Testis (tissue), 3 donors: ENCODE measurements around the gene ALDH4A1. TPM values are rescaled to one million over a fixed set of nuclear protein-coding genes. Genes with fewer than 3 reads are reported as not detected.

ENCODE experiments used
- DNase-seq: peaks from one replicate; pipeline ENCODE4 v3.0.0-alpha.2; 2019
- H3K27ac ChIP-seq, 2 donors: fragments of 200-600 bp; sonication (generic); one replicate each; pipeline ENCODE4 v1.5.1; 2019
- H3K27me3 ChIP-seq: fragments of 200-600 bp; sonication (generic); one replicate; pipeline ENCODE4 v1.5.1; 2019
- H3K36me3 ChIP-seq: fragments of 200-600 bp; sonication (generic); one replicate; pipeline ENCODE4 v1.5.1; 2017; ENCODE audit warnings: low read depth; ENCODE audit errors: missing control alignments
- H3K4me1 ChIP-seq: fragments of 200-600 bp; sonication (generic); one replicate; pipeline ENCODE4 v1.5.1; 2019
- H3K4me3 ChIP-seq, 2 donors: fragments of 200-600 bp; sonication (generic); one replicate each; pipeline ENCODE4 v1.5.1; 2017 to 2019
- H3K9me3 ChIP-seq: fragments of 200-600 bp; sonication (generic); one replicate; pipeline ENCODE4 v1.5.1; 2017
- POLR2A ChIP-seq: fragments of 450-650 bp; IDR thresholded peaks from one replicate; pipeline ENCODE4 v1.6.1; 2017; ENCODE audit warnings: antibody characterized with exemption, mild to moderate bottlenecking, moderate library complexity
- WGBS, 2 donors: methylation state at CpG; one replicate each; pipeline ENCODE4 v1.1.5; 2018; 5-methylcytosine and 5-hydroxymethylcytosine counted together
- intact Hi-C: fragments of 100-400 bp; cut with DNase I; formaldehyde crosslinking; loops from one replicate; pipeline ENCODE4 v1.15.1; 2023; ENCODE audit warnings: low total_unique reads
- polyA plus RNA-seq: library from polyadenylated mRNA; stranded (reverse); fragments of 350-450 nt; fragmentation: Illumina TruSeq; extraction: RNeasy Lipid Tissue Mini Kit (QIAGEN cat#74804); gene quantifications from one replicate; pipeline ENCODE4 v1.2.3, GENCODE V29; 2014; ENCODE audit warnings: low read depth, low replicate concordance; ENCODE audit not compliant: insufficient read depth
- total RNA-seq, 2 donors: library from RNA; depleted of rRNA; stranded (reverse); fragments of >200 nt; gene quantifications; one replicate each; pipeline ENCODE4 v1.2.3, GENCODE V29; 2016
- TF ChIP-seq, protein P1 (sequence below), 3 experiments: fragments of 450-650 bp in 2 of 3; fragments of 200-600 bp in 1 of 3; sonication (generic) in 1 of 3; IDR thresholded peaks; one replicate each; pipeline ENCODE4 v1.5.1; 2016 to 2019; ENCODE audit warnings: antibody characterized with exemption in 3 of 3, mild to moderate bottlenecking in 2 of 3, moderate library complexity in 1 of 3

The ALDH4A1 gene
- total and polyA plus RNA-seq, 3 donors from 2014 or later, result 8.2 to 10.6 (median 9.6) TPM

DNA sequence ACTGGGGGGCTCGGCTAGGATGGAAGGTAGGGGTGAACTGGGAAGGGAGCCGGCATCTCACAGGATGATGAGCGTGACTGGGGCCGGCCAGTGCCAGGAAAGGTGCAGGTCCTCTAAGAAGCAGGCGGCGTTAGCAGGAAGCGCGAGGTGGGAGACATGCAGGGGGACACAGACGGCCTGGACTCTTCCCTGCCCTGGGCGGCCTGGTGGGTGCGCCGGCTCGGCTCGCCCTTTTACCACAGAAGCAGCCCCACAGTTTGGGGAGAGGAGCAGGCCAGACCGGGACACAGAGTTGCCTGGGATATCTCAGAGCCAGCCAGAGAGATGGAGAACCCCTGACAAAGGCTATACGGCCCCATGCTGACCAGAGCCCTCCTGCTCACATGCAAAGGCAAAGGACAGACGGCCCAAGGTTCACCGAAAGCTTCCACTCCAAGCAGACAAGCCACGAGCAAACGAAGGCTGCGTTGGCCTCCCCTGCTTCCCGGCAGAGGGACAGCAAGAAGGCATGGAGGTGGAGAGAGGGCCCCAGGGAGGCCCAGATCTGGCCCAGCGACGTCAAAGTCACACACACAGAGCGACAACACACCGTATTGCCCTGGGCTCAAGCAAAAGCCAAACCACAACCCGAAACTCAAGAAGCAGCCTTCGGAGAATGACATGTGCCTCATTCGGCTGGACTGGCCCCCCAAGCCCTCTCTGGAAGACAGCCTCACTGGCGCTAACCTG, 14.9 kb upstream of the ALDH4A1 start:
- intact Hi-C loops, result no loop called here
- Histone ChIP-seq H3K4me1 (peaks cover 15% of the 10 kb centered on the region), H3K27me3 (no peaks in the 10 kb centered on the region), H3K4me3 (no peak overlapping the region), H3K36me3 (no peaks in the 10 kb centered on the region), H3K9me3 (no peaks in the 10 kb centered on the region), H3K27ac (no peak overlapping the region)
- DNase-seq, result no peak
- TF ChIP-seq, protein P1, sequence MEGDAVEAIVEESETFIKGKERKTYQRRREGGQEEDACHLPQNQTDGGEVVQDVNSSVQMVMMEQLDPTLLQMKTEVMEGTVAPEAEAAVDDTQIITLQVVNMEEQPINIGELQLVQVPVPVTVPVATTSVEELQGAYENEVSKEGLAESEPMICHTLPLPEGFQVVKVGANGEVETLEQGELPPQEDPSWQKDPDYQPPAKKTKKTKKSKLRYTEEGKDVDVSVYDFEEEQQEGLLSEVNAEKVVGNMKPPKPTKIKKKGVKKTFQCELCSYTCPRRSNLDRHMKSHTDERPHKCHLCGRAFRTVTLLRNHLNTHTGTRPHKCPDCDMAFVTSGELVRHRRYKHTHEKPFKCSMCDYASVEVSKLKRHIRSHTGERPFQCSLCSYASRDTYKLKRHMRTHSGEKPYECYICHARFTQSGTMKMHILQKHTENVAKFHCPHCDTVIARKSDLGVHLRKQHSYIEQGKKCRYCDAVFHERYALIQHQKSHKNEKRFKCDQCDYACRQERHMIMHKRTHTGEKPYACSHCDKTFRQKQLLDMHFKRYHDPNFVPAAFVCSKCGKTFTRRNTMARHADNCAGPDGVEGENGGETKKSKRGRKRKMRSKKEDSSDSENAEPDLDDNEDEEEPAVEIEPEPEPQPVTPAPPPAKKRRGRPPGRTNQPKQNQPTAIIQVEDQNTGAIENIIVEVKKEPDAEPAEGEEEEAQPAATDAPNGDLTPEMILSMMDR (IDR thresholded peaks at IDR 0.05), result no peak
- TF ChIP-seq POLR2A, result no peak
- WGBS, 2 donors, result 91 to 95% methylated on average over 15 to 30 of the region's 30 CpGs

DNA sequence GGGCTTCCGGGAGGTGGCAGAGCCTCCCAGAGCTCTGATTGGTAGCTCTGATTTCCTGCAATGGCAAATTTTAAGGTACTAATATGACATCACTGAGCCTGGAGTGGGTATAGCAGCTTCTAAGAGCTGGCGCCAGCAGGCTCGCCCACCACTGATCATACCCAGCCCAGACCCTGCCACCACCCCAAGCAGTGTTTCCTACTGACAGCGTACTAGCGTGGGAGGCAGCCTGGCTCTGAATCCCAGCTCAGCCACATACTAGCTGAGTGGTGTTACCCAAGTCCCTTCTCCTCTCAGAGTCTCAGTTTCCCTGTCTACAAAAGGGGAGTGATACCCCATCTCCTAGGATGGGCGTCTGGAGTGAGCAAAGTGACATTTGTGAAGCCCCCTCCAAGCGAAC, 13.0 kb upstream of the ALDH4A1 start:
- Histone ChIP-seq H3K4me1 (peaks cover 6% of the 10 kb centered on the region), H3K27ac (no peak overlapping the region), H3K4me3 (no peak overlapping the region), H3K27me3 (no peaks in the 10 kb centered on the region), H3K36me3 (no peaks in the 10 kb centered on the region), H3K9me3 (no peaks in the 10 kb centered on the region)
- 75 to 93% methylated on average over 5 to 7 of the region's 7 CpGs for WGBS, 2 donors
- intact Hi-C loops, result no loop called here
- no peak for TF ChIP-seq POLR2A
- TF ChIP-seq, protein P1 (IDR thresholded peaks at IDR 0.05), result no peak
- no peak for DNase-seq

DNA sequence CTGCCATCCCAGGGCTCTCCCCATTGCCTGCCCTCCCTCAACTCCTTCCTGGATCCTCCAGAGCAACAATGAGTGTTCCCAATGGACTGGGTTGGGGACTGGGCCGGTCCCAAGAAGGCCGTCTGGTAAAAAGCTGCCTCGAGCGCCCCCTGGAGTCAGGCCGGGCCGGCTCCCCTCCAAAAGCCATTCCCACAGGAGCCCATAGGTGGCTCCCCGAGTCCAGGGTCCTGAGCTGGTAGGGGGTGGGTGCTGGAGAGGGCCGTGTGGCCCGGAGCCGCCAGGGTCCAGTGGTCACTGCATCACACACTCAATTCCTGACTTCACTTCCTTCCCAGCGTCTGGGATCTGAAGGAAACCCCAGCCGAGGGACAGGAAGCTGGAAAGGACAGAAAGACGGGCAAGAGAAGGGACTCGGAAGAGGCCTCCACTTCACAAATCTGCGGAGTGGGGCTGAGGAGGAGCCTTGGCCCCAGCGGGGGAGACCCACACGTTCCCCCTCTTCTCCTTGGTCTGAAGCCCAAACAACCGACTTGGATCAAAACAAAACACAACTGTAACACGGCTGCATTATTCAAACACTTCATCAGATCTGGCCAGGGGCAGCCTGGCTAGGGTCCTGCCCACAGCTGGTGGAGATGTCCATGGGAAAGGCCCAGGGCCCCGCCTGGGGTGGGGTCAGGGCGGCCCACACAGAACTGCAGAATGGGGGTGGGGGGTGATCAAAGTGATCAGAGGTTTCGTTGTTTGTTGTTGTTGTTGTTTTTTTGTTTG, 10.9 kb upstream of the ALDH4A1 start:
- H3K27me3 ChIP-seq, result no peaks in the 10 kb centered on the region
- TF ChIP-seq, protein P1 (IDR thresholded peaks at IDR 0.05), result peak; percentile 77 to 91 (median 87)
- no peak for TF ChIP-seq POLR2A
- DNase-seq, result peak; percentile 88
- H3K27ac ChIP-seq, result no peak overlapping the region
- no peaks in the 10 kb centered on the region for H3K9me3 ChIP-seq
- WGBS, 2 donors, result 50 to 58% methylated on average over 17 to 22 of the region's 22 CpGs
- H3K4me3 ChIP-seq, result no peak overlapping the region
- peaks cover 6% of the 10 kb centered on the region for H3K4me1 ChIP-seq
- intact Hi-C loops, result no loop called here
- H3K36me3 ChIP-seq, result no peaks in the 10 kb centered on the region

DNA sequence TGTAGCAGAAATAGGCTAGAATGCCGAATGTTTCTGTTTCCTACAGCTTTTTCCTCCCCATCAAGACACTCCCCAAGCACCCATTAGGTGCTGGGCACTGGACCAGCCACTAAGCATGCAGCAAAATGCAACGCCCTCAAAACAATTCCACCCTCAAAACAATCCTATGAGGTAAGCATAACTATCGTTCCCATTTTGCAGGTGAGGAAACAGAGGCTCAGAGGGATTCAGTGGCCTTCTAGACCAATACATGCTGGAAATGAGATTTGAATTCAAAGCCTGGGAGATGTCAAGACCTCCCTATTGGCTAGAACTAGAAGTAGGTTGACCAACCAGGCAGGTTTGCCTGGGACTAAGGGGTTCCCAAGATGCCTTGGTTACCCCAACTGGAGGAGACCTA, 10.2 kb upstream of the ALDH4A1 start:
- no peaks in the 10 kb centered on the region for H3K36me3 ChIP-seq
- intact Hi-C loops, result no loop called here
- no peak for TF ChIP-seq POLR2A
- TF ChIP-seq, protein P1 (IDR thresholded peaks at IDR 0.05), result no peak
- DNase-seq, result no peak
- H3K27me3 ChIP-seq, result no peaks in the 10 kb centered on the region
- H3K4me1 ChIP-seq, result peaks cover 10% of the 10 kb centered on the region
- H3K9me3 ChIP-seq, result no peaks in the 10 kb centered on the region
- H3K4me3 ChIP-seq, result no peak overlapping the region
- H3K27ac ChIP-seq, result no peak overlapping the region
- 90 to 98% methylated on average over 3 of the region's 3 CpGs for WGBS, 2 donors
